ENCODE measurements around the gene TEC.
"Not testable (repeated sequence)": the region's sequence is repeated elsewhere in the genome, so short reads cannot be mapped to it uniquely, and the experiment has no call there.

TEC gene

GRCh38 chr4:48169636-48170035 lies 100.0 kb downstream of the TEC start:
- DNase-seq (ENCODE audit: extremely low read depth in 1 of 2, low read depth in 1 of 2) = no peak

- no peak for DNase-seq (ENCODE audit: extremely low read depth in 1 of 2, low read depth in 1 of 2)
These were observed 101.9 kb downstream of the TEC start for GRCh38 chr4:48167538-48168263.

GRCh38 chr4:48164561-48164960 lies 105.1 kb downstream of the TEC start:
- not testable (repeated sequence) for DNase-seq (ENCODE audit: extremely low read depth in 1 of 2, low read depth in 1 of 2)

GRCh38 chr4:48163746-48164145 lies 105.9 kb downstream of the TEC start:
- DNase-seq (ENCODE audit: extremely low read depth in 1 of 2, low read depth in 1 of 2) = no peak

- no peak for DNase-seq (ENCODE audit: extremely low read depth in 1 of 2, low read depth in 1 of 2)
These were observed 107.5 kb downstream of the TEC start for GRCh38 chr4:48162162-48162561.

- DNase-seq (ENCODE audit: extremely low read depth in 1 of 2, low read depth in 1 of 2) = no peak
These were observed 112.4 kb downstream of the TEC start for GRCh38 chr4:48157271-48157670.

- DNase-seq (ENCODE audit: extremely low read depth in 1 of 2, low read depth in 1 of 2) = no peak
These were observed 113.2 kb downstream of the TEC start for GRCh38 chr4:48156423-48156822.

GRCh38 chr4:48153791-48154550 lies 115.7 kb downstream of the TEC start:
- DNase-seq (ENCODE audit: extremely low read depth in 1 of 2, low read depth in 1 of 2) = no peak

- DNase-seq (ENCODE audit: extremely low read depth in 1 of 2, low read depth in 1 of 2) = no peak
These were observed 117.4 kb downstream of the TEC start for GRCh38 chr4:48152259-48152658.

- no peak for DNase-seq (ENCODE audit: extremely low read depth in 1 of 2, low read depth in 1 of 2)
These were observed 119.7 kb downstream of the TEC start for GRCh38 chr4:48149827-48150370.

GRCh38 chr4:48147621-48148020 lies 122.0 kb downstream of the TEC start:
- no peak for DNase-seq (ENCODE audit: extremely low read depth in 1 of 2, low read depth in 1 of 2)

GRCh38 chr4:48141048-48141447 lies 128.6 kb downstream of the TEC start:
- no peak for DNase-seq (ENCODE audit: extremely low read depth in 1 of 2, low read depth in 1 of 2)

GRCh38 chr4:48139691-48140090 lies 129.9 kb downstream of the TEC start:
- no peak for DNase-seq (ENCODE audit: extremely low read depth in 1 of 2, low read depth in 1 of 2)

GRCh38 chr4:48138936-48139335 lies 130.7 kb downstream of the TEC start:
- no peak for DNase-seq (ENCODE audit: extremely low read depth in 1 of 2, low read depth in 1 of 2)

- DNase-seq (ENCODE audit: extremely low read depth in 1 of 2, low read depth in 1 of 2) = no peak
These were observed 131.1 kb downstream of the TEC start for GRCh38 chr4:48138511-48138910.

GRCh38 chr4:48137846-48138245 lies 131.8 kb downstream of the TEC start:
- DNase-seq (ENCODE audit: extremely low read depth in 1 of 2, low read depth in 1 of 2) = no peak

GRCh38 chr4:48134081-48134480 lies 135.6 kb downstream of the TEC start, which contains the start of gene TXK:
Gene TXK, minus strand, starts transcription at chr4:48134250. Its CDS starts 80 bp downstream, at chr4:48134170.
- no peak for DNase-seq (ENCODE audit: extremely low read depth in 1 of 2, low read depth in 1 of 2)

GRCh38 chr4:48133669-48134068 lies 136.0 kb downstream of the TEC start:
- no peak for DNase-seq (ENCODE audit: extremely low read depth in 1 of 2, low read depth in 1 of 2)

GRCh38 chr4:48131736-48132135 lies 137.9 kb downstream of the TEC start:
- no peak for DNase-seq (ENCODE audit: extremely low read depth in 1 of 2, low read depth in 1 of 2)

- no peak for DNase-seq (ENCODE audit: extremely low read depth in 1 of 2, low read depth in 1 of 2)
These were observed 139.5 kb downstream of the TEC start for GRCh38 chr4:48130100-48130499.

GRCh38 chr4:48129307-48130014 lies 140.2 kb downstream of the TEC start:
- DNase-seq (ENCODE audit: extremely low read depth in 1 of 2, low read depth in 1 of 2) = no peak
